Astrocyte (in vitro differentiated cells and primary cell): ENCODE measurements around the gene VPREB3.

ENCODE experiments used
- CTCF ChIP-seq: IDR thresholded peaks from 2 replicates; pipeline ENCODE4 v1.5.1; 2011; ENCODE audit warnings: low read depth, mild to moderate bottlenecking, inconsistent platforms, low read length, moderate library complexity; ENCODE audit not compliant: insufficient read depth
- EZH2 ChIP-seq: IDR thresholded peaks from 2 replicates; pipeline ENCODE4 v1.6.1; 2012; ENCODE audit warnings: mild to moderate bottlenecking, low read length, inconsistent platforms; ENCODE audit not compliant: insufficient read depth

- TF ChIP-seq CTCF (no peak), EZH2 (no peak)
These were observed 32.8 kb upstream of the VPREB3 start, which contains the start of gene SMARCB1 for GRCh38 chr22:23786752-23787599.
